Panc1 (cell line): Measurements from ENCODE around the gene RUNX3. TPM values are rescaled to one million over a fixed set of nuclear protein-coding genes. Genes with fewer than 3 reads are reported as not detected.

Experiments
- ATAC-seq: fragments of 200-7000 bp; cut with Tn5 transposase; 2 replicates; pipeline ENCODE4 v1.9.1; 2020; ENCODE audit warnings: mild to moderate bottlenecking, moderate library complexity
- BruUV-seq: library from RNA; stranded (reverse); fragments of 400-500 nt; replicated peaks from 2 replicates; lab custom pipeline; 2021; lab: Mats Ljungman, UMichigan
- CTCF ChIA-PET: fragments of 300-600 bp; sonication (Branson Sonifier 250); formaldehyde crosslinking; loops from one replicate; lab custom pipeline; 2022; ENCODE audit warnings: antibody characterized with exemption; lab: Charles Lee
- POLR2A ChIA-PET: fragments of 300-600 bp; sonication (Branson Sonifier 250); formaldehyde crosslinking; loops from one replicate; lab custom pipeline; 2022; ENCODE audit warnings: antibody characterized with exemption; lab: Charles Lee
- DNase-seq: peaks from one replicate; pipeline ENCODE4 v3.0.0-alpha.2; 2010; ENCODE audit warnings: low read depth, low spot score
- H3K27ac ChIP-seq: 2 replicates; pipeline ENCODE4 v1.5.1; 2011; ENCODE audit warnings: mild to moderate bottlenecking, low read length, inconsistent platforms
- H3K27me3 ChIP-seq: fragments of 200-500 bp; sonication (Bioruptor generic); 2 replicates; pipeline ENCODE4 v1.6.0; 2014; ENCODE audit warnings: low read length, inconsistent platforms; ENCODE audit not compliant: control insufficient read depth, insufficient read depth
- H3K36me3 ChIP-seq: fragments of 200-500 bp; sonication (Bioruptor generic); 2 replicates; pipeline ENCODE4 v1.5.1; 2014; ENCODE audit warnings: inconsistent platforms, mild to moderate bottlenecking, low read length, moderate library complexity; ENCODE audit not compliant: control insufficient read depth, insufficient read depth
- H3K4me1 ChIP-seq: 2 replicates; pipeline ENCODE4 v1.5.1; 2011; ENCODE audit warnings: inconsistent platforms, mild to moderate bottlenecking, low read length, moderate library complexity; ENCODE audit not compliant: control insufficient read depth, insufficient read depth
- H3K4me3 ChIP-seq, 2 experiments: 2 replicates each; pipeline ENCODE4 v1.5.1; 2011 to 2012; ENCODE audit warnings: low read depth in 2 of 2, low read length in 2 of 2, mild to moderate bottlenecking in 2 of 2, inconsistent platforms in 1 of 2, moderate library complexity in 1 of 2
- H3K9me3 ChIP-seq: fragments of 200-500 bp; sonication (Bioruptor generic); 2 replicates; pipeline ENCODE4 v1.5.1; 2014; ENCODE audit warnings: low read depth, mild to moderate bottlenecking, inconsistent platforms, low read length, moderate library complexity; ENCODE audit not compliant: control insufficient read depth, insufficient read depth
- CTCF ChIP-seq: fragments of 450-650 bp; IDR thresholded peaks from 2 replicates; pipeline ENCODE4 v1.5.1; 2017; ENCODE audit warnings: mild to moderate bottlenecking
- POLR2AphosphoS5 ChIP-seq: IDR thresholded peaks from 2 replicates; pipeline ENCODE4 v1.6.1; 2012; ENCODE audit warnings: mild to moderate bottlenecking, low read depth, low read length, moderate library complexity
- REST ChIP-seq, 2 experiments: IDR thresholded peaks; 2 replicates each; pipeline ENCODE4 v1.6.1; 2011 to 2012; ENCODE audit warnings: low read depth in 2 of 2, control low read depth in 1 of 2, low read length in 1 of 2, mild to moderate bottlenecking in 1 of 2, moderate library complexity in 1 of 2; ENCODE audit not compliant: insufficient read depth in 1 of 2
- SIN3A ChIP-seq: IDR thresholded peaks from 2 replicates; pipeline ENCODE4 v1.6.1; 2012; ENCODE audit warnings: low read depth, mild to moderate bottlenecking, low read length, moderate library complexity, borderline replicate concordance; ENCODE audit not compliant: insufficient read depth
- TCF7L2 ChIP-seq: IDR thresholded peaks from 2 replicates; pipeline ENCODE4 v1.6.1; 2011; ENCODE audit warnings: mild to moderate bottlenecking, low read depth, low read length, inconsistent platforms
- in situ Hi-C: cut with HindIII; loops from 2 replicates; pipeline ENCODE4 v1.10.0; 2016; ENCODE audit warnings: low sequenced_read_pairs, low pct_unique_long_range_greater_than_20kb
- intact Hi-C: fragments of 100-400 bp; cut with micrococcal nuclease; formaldehyde crosslinking; loops from one replicate; pipeline ENCODE4 v1.10.0; 2022; ENCODE audit not compliant: unreplicated experiment
- total RNA-seq: library from RNA; stranded (reverse); gene quantifications from one replicate; pipeline ENCODE4 v1.2.1, GENCODE V29; 2021; ENCODE audit not compliant: unreplicated experiment

The RUNX3 gene
- total RNA-seq, 1 experiment from 2014 or later = 0.10 TPM

GRCh38 chr1:24936684-24937083, 6.6 kb upstream of the RUNX3 start:
- Histone ChIP-seq H3K9me3 (no peaks in the 10 kb centered on the region), H3K4me1 (no peaks in the 10 kb centered on the region), H3K27ac (no peak overlapping the region), H3K36me3 (no peaks in the 10 kb centered on the region), H3K27me3 (no peaks in the 10 kb centered on the region; the same call in 1 of the 2 replicates), H3K4me3 (no peak overlapping the region)
- DNase-seq = no peak
- BruUV-seq = no TSS peak
- TF ChIP-seq CTCF (no peak), POLR2AphosphoS5 (no peak), SIN3A (no peak), REST (IDR thresholded peaks at IDR 0.05; ENCODE audit: insufficient read depth in 1 of 2, low read depth in 2 of 2, low read length in 1 of 2) (no peak), TCF7L2 (no peak)
- intact Hi-C loops = no loop called here
- ChIA-PET CTCF (no interaction called here), POLR2A (no interaction called here)
- in situ Hi-C loops = no loop called here
- ATAC-seq = no peak

GRCh38 chr1:24935615-24936484, 5.8 kb upstream of the RUNX3 start:
- TF ChIP-seq REST (IDR thresholded peaks at IDR 0.05; ENCODE audit: insufficient read depth in 1 of 2, low read depth in 2 of 2, low read length in 1 of 2) (no peak), POLR2AphosphoS5 (no peak), TCF7L2 (no peak), SIN3A (no peak), CTCF (no peak)
- CTCF ChIA-PET = no interaction called here
- intact Hi-C loops (no loop called here), in situ Hi-C loops (no loop called here)
- no TSS peak for BruUV-seq
- ATAC-seq (no peak), DNase-seq (no peak)
- Histone ChIP-seq H3K4me3 (no peak overlapping the region), H3K4me1 (no peaks in the 10 kb centered on the region), H3K36me3 (no peaks in the 10 kb centered on the region), H3K27me3 (no peaks in the 10 kb centered on the region; the same call in 1 of the 2 replicates), H3K27ac (no peak overlapping the region), H3K9me3 (no peaks in the 10 kb centered on the region)
- POLR2A ChIA-PET = no interaction called here
